HG03139 (cell line): Measurements from ENCODE around the gene ALPG.
"Not testable (repeated sequence)": the region's sequence is repeated elsewhere in the genome, so short reads cannot be mapped to it uniquely, and the experiment has no call there.

Experiments
- ATAC-seq: cut with Tn5 transposase; IDR thresholded peaks from one replicate; pipeline ENCODE4 v1.9.1; 2021; ENCODE audit not compliant: unreplicated experiment

ALPG gene

GRCh38 chr2:232406556-232407310 lies at the start of gene ALPG:
Gene ALPG, plus strand, starts transcription at chr2:232406844. Its CDS starts 51 bp downstream, at chr2:232406895.
- ATAC-seq, result no peak

GRCh38 chr2:232361646-232362045 lies 45.0 kb upstream of the ALPG start:
- no peak for ATAC-seq

DNA sequence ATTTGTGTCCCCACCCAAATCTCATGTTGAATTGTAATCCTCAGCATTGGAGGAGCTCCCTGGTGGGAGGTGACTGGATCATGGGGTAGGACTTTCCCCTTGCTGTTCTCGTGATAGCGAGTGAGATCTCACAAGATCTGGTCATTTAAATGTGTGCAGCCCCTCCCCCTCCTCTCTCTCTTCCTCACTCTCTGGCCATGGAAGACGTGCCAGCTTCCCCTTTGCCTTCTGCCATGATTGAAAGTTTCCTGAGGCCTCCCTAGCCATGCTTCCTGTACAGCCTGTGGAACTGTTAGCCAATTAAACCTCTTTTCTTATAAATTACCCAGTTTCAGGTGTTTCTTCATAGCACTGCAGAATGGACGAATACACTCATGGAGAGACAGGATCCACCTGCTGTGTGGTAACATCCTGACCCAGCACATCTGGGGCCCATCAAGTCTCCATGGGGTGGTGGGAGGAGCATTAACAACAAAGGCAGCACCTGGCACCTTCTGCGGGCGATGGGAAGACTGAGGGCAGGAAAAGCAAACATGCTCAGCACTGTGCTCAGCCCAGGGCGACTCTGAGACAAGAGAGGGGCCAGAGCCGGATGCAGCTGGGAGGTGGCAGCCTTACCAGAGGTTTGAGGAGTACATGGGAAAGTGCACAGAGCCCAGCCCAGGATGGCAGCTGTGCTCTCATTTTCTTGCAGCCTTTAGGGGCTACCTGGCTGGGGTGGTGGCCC lies 44.3 kb upstream of the ALPG start:
- ATAC-seq, result no peak

DNA sequence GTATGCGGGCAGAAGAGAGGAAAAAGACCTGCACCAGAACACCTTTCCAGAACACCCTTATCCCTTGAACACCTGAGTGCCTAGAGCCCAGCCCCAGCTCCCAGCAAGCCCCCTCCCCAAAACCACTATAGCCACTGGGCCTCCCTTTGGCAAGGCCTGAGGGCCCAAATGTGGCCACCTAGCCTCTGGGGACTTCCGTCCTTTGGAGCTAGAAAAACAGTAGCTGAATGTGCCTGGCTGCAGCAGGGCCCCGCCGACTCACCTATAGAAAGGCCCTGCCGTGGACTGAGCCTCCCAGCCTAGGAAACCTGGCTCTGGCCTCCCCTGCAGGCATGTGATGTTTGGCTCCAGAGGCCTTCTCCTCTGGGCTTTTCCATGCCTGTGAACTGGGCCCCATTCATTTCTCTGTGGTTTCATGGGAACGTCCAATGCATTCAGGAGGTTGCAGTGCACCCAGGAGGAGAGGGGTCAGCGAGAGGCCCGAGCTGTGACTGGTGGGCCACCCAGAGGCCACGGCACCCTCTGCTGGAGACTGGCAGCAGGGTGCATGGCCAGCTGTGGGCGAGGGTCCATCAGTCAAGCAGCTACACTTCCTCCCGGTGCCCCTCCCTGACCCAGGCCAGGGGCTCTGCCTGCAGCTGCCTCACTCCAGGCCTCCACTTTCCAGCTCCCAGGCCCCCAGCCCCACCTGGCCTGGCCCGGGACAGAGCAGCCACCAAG lies 43.4 kb upstream of the ALPG start:
- ATAC-seq, result not testable (repeated sequence)

DNA sequence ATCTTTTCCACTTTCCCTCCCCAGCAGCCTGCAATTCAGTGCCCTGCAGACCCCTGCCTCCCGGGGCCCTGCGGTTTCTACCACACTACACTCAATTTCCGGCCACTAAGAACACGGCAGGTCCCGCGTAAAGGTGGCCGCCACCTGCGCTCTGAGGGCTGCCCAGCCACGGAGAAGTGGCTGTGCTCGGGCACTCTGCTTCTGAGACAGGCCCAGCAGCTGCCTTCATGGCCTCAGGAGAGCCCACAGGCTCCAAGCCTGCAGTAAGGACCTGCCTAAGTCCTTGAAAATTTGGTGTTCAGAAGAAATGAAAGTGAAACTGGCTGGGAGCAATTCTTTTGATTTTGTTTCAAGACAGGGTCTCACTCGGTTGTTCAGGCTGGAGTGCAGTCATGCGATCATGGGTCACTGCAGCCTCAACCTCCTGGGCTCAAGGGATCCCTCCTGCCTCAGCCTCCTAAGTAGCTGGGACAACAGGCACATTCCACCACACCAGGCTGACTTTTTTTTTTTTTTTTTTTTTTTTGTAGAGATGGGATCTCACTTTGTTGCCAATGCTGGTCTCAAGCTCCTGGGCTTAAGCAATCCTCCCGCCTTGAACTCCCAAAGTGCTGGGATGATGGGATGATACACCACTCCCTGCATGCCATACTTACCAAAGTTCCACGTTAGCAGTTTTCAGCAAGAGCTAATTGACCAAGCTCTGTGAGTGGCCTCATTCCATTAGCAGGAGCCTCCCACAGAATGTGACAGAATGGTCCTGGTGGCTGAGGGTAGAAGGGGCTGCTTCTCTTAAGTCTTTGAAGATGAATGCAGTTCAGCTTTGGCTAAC lies 42.6 kb upstream of the ALPG start:
- ATAC-seq, result peak; percentile 53

- not testable (repeated sequence) for ATAC-seq
These were observed 41.6 kb upstream of the ALPG start for GRCh38 chr2:232364806-232365594.

DNA sequence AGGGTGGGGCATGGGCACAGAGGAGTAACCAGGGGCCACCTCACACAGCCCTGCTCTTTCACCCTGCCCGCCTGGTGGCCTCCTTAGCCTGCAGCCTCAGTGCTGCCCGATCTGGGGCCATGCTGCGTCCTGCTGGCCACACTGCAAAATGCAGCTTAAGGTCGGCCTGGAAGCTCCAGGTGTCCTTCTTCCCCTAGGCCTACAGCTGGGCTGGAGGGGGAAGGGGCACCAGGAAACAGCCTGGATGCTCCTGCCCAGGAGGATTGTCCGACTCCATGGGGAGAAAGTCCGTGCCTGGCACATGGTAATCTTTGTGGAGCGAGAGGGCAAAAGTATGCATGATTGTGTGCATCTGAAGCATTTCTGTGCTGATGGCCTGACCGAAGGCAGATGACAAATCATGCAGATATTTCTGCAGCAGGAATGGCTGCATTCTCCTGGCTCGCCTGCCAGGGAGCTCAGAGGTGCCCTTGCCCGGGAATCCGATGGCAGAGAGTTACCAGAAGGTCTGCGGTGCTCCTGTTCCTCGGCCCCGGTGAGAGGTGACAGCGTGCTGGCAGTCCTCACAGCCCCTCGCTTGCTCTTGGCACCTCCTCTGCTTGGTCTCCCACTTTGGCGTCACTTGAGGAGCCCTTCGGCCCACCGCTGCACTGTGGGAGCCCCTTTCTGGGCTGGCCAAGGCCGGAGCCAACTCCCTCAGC lies 40.9 kb upstream of the ALPG start:
- ATAC-seq, result no peak

DNA sequence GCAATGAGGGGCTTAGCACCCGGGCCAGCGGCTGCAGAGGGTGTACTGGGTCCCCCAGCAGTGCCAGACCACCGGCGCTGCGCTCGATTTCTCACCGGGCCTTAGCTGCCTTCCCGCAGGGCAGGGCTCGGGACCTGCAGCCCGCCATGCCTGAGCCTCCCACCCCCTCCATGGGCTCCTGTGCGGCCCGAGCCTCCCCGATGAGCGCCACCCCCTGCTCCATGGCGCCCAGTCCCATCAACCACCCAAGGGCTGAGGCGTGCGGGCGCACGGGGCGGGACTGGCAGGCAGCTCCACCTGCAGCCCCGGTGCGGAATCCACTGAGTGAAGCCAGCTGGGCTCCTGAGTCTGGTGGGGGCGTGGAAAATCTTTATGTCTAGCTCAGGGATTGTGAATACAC lies 40.2 kb upstream of the ALPG start:
- ATAC-seq, result not testable (repeated sequence)

DNA sequence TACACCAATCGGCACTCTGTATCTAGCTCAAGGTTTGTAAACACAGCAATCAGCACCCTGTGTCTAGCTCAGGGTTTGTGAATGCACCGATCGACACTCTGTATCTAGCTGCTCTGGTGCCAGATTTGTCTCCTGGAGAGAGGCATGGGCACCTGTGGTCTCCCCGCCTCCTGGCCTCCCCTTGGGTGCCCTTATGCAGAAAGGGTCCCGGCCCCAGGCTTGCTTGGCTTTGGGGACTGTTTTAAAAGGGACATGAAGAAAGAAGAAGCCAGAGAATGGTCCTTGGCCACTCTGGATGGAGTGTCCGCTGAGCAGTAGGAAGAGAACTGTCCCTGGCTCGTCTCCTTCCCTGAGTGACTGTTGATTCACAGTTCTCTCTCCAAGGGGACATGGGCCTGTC lies 39.6 kb upstream of the ALPG start:
- ATAC-seq, result no peak

DNA sequence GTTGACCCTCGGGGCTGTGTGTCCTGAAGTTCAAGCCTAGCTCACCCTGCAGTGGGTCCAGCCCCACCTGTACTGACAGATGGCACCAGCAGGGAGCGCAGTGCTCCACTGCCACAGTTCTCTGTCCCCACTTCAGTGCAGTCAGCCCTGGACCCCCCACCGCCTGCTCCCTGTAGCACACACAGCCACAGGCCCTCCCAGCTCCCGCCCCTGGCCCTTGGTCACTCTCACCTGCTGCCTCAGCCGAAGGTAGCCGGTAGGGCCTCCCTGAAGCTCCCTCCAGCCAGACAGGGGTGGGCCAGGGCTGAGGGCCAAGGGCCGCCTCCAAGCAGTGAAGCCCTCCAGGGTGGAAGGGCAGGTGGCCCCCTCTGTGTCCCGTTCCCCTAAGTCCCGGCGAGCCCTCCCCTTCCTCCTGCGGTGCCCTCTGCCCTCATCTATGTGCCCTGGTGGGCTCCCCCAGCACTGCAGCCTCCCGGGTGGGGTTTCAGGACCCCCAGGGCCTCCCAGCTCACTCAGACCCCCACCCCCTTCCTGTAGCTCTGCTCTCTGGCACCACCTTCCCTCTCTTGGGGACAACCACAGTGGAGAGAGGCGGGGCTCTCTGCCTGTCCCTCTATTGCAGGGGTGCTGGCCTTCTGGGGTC lies 38.9 kb upstream of the ALPG start:
- no peak for ATAC-seq

DNA sequence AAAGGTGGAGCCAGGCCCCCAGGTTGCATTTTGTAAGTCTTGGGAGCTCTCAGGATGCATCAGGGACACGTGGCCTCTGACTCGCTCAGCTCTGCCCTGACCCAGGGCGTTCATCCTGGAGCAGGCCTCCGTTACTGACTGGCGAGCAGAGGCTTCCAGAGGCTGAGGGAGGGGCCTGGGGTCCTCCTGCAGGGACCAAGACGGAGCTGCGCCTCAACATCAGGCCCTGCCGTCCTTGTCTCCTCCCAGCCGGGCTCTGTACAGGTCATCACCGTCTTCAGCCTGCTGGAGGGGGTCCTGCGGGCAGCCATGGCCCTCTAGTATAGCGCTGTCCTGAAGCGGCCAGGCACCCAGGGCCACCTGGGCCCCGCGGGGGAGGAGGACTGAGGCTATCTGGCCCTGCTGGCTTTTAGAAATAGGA lies 38.3 kb upstream of the ALPG start:
- ATAC-seq, result no peak

GRCh38 chr2:232369126-232369951 lies 37.3 kb upstream of the ALPG start:
- no peak for ATAC-seq

GRCh38 chr2:232370007-232370406 lies 36.6 kb upstream of the ALPG start:
- ATAC-seq, result not testable (repeated sequence)

GRCh38 chr2:232372231-232373208 lies 34.1 kb upstream of the ALPG start:
- ATAC-seq, result no peak

DNA sequence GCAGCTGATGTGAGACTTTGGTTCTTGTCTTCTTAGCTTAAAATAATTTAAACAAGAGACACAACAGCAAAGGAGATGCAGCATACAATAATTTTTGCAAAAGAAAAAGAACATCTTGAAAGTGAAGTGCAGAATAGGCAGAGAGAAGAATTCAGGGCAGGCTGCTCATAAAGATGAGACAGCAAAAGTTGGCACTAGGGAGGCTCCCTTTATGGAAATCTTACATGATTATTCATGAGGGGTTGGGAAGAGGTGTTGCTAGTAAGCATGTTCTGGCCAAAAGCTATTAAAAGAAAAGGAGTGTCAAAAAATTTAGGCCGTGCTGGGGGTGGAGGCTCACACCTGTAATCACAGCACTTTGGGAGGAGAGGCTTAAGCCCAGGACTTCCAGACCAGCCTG lies 32.3 kb upstream of the ALPG start:
- no peak for ATAC-seq

DNA sequence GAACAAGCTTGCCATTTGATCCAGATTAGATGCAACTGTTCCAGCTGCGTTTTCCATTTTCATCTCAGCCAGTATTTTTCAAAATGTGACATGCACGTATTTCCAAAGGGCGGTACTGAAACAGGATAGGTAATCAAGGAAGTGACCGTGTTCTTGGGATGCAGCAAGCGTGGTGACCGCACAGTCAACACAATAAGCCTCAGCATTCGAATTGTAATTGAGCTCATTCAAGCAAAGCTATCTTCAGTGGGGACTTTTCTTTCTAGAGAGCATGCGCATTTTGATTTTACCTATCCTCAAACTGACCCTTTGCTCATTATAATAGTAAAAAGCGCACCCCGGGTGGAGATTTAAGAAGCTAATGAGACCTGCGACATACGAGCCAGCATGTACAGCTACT lies 31.5 kb upstream of the ALPG start:
- no peak for ATAC-seq

DNA sequence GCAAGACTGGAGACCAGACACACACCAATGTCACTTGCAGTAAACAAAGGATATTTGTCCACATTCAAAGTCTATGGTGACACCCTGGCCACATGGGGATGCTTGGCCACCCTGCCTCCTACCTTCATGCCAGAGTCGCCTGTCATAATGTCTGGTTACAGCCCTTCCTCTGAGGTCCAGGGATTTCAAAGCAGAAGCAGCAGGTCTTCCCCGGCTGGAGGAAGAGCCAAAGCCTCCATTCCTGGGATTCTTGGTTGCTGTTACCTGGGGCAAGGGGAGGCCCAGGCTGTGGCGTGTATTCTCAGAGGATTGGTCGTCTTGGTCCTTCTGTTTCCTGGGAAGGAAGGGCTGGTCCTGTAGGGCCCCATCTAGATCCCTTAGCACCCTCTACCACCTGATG lies 30.4 kb upstream of the ALPG start:
- ATAC-seq, result no peak
